A549 (cell line): ENCODE measurements around the gene CDH19.

Source experiments
- CBX2 ChIP-seq: fragments of 200-600 bp; sonication (generic); IDR thresholded peaks from 2 replicates; pipeline ENCODE4 v1.6.1; 2016; ENCODE audit warnings: low read depth, mild to moderate bottlenecking, borderline replicate concordance
- CEBPB ChIP-seq, 2 experiments: fragments of >200 bp in 1 of 2; sonication (Bioruptor Twin) in 1 of 2; formaldehyde crosslinking in 1 of 2; IDR thresholded peaks; 2 replicates each; pipeline ENCODE4 v1.6.1; 2012 to 2016
- CTCF ChIP-seq: fragments of >200 bp; sonication (Bioruptor Twin); formaldehyde crosslinking; IDR thresholded peaks from 3 replicates; pipeline ENCODE4 v1.5.1; 2016
- ELK1 ChIP-seq: fragments of 150-350 bp; IDR thresholded peaks from 2 replicates; pipeline ENCODE4 v1.6.1; 2014; ENCODE audit warnings: low read depth, mild to moderate bottlenecking, low read length
- EP300 ChIP-seq, 2 experiments: fragments of >200 bp; sonication (Bioruptor Twin); formaldehyde crosslinking; IDR thresholded peaks; 2 replicates in 1 of 2; 3 replicates in 1 of 2; pipeline ENCODE4 v1.6.1; 2016 to 2017
- ESRRA ChIP-seq: fragments of 150-350 bp; IDR thresholded peaks from 2 replicates; pipeline ENCODE4 v1.6.1; 2014; ENCODE audit warnings: mild to moderate bottlenecking, low read length, borderline replicate concordance
- JUN ChIP-seq, 2 experiments: fragments of >200 bp; sonication (Bioruptor Twin); formaldehyde crosslinking; IDR thresholded peaks; 2 replicates in 1 of 2; 3 replicates in 1 of 2; pipeline ENCODE4 v1.6.1; 2016 to 2017
- JUNB ChIP-seq: fragments of >200 bp; sonication (Bioruptor Twin); formaldehyde crosslinking; IDR thresholded peaks from 2 replicates; pipeline ENCODE4 v1.6.1; 2016
- KDM1A ChIP-seq: fragments of 200-600 bp; sonication (generic); IDR thresholded peaks from 2 replicates; pipeline ENCODE4 v1.6.1; 2016; ENCODE audit warnings: low read depth, mild to moderate bottlenecking
- POLR2A ChIP-seq: IDR thresholded peaks from 2 replicates; pipeline ENCODE4 v1.6.1; 2012; ENCODE audit warnings: mild to moderate bottlenecking, low read length
- RAD21 ChIP-seq, 2 experiments: fragments of >200 bp in 1 of 2; sonication (Bioruptor Twin) in 1 of 2; formaldehyde crosslinking in 1 of 2; IDR thresholded peaks in 1 of 2; conservative IDR thresholded peaks in 1 of 2; 2 replicates in 1 of 2; 3 replicates in 1 of 2; pipeline ENCODE4 v1.6.1; 2012 to 2018; ENCODE audit warnings: inconsistent platforms in 1 of 2
- RARB ChIP-seq: fragments of 250-450 bp; sonication (Bioruptor Pico); IDR thresholded peaks from 2 replicates; pipeline ENCODE4 v1.8.0; 2021; ENCODE audit warnings: mild to moderate bottlenecking, moderate library complexity
- RFX5 ChIP-seq: fragments of 450-650 bp; IDR thresholded peaks from 2 replicates; pipeline ENCODE4 v1.7.1; 2014; ENCODE audit warnings: antibody characterized with exemption, mild to moderate bottlenecking, moderate library complexity
- ZFP36 ChIP-seq: fragments of 450-650 bp; IDR thresholded peaks from 2 replicates; pipeline ENCODE4 v1.6.1; 2014; ENCODE audit warnings: borderline replicate concordance; ENCODE audit not compliant: partially characterized antibody

- TF ChIP-seq RFX5 (no peak), RARB (CRISPR knock-in tag) (no peak), CTCF (no peak), ESRRA (no peak), CEBPB (IDR thresholded peaks at IDR 0.05) (no peak), POLR2A (no peak), EP300 (IDR thresholded peaks at IDR 0.05) (no peak), JUN (IDR thresholded peaks at IDR 0.05) (no peak), ZFP36 (no peak), RAD21 (conservative IDR thresholded peaks at IDR 0.05 in 1 of 2, IDR thresholded peaks at IDR 0.05 in 1 of 2) (no peak), JUNB (no peak), CBX2 (no peak), ELK1 (no peak), KDM1A (no peak)
Observed at GRCh38 chr18:66621816-66622576, 18.1 kb upstream of the CDH19 start.
